ENCODE data around the gene PRPF19.

DNA sequence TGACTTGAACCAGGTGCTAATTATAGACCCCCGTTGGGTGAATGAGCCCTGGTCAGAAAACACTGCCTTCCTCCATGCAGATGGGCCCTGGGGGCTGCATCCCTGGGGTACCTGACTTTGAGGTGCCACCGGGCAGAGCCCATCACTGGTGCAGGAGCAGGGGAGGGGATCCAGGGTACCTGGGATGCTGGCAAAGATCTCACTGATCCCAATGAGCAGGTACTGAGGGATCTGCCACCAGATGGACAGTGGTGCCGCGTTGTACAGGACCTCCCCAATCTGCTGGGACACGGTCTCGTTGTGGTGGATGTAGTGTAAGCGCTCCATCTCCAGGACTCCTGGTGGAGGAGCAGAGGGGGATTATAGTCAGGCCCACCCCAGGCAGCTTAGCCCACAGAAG, 32.9 kb upstream of the PRPF19 start:
- TF ChIP-seq, protein P1, sequence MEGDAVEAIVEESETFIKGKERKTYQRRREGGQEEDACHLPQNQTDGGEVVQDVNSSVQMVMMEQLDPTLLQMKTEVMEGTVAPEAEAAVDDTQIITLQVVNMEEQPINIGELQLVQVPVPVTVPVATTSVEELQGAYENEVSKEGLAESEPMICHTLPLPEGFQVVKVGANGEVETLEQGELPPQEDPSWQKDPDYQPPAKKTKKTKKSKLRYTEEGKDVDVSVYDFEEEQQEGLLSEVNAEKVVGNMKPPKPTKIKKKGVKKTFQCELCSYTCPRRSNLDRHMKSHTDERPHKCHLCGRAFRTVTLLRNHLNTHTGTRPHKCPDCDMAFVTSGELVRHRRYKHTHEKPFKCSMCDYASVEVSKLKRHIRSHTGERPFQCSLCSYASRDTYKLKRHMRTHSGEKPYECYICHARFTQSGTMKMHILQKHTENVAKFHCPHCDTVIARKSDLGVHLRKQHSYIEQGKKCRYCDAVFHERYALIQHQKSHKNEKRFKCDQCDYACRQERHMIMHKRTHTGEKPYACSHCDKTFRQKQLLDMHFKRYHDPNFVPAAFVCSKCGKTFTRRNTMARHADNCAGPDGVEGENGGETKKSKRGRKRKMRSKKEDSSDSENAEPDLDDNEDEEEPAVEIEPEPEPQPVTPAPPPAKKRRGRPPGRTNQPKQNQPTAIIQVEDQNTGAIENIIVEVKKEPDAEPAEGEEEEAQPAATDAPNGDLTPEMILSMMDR (IDR thresholded peaks at IDR 0.05; ENCODE audit: insufficient read depth, low read depth, low read length) = no peak
- no peak for TF ChIP-seq EZH2 (IDR thresholded peaks at IDR 0.05; ENCODE audit: insufficient read depth, low read length)

Data from astrocyte (in vitro differentiated cells and primary cell).